Measurements from ENCODE around the gene CSF3. TPM values are rescaled to one million over a fixed set of nuclear protein-coding genes. Genes with fewer than 3 reads are reported as not detected.

The CSF3 gene, protein sequence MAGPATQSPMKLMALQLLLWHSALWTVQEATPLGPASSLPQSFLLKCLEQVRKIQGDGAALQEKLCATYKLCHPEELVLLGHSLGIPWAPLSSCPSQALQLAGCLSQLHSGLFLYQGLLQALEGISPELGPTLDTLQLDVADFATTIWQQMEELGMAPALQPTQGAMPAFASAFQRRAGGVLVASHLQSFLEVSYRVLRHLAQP
- 6.8 and 29.1 TPM in 2 replicates for total RNA-seq

DNA sequence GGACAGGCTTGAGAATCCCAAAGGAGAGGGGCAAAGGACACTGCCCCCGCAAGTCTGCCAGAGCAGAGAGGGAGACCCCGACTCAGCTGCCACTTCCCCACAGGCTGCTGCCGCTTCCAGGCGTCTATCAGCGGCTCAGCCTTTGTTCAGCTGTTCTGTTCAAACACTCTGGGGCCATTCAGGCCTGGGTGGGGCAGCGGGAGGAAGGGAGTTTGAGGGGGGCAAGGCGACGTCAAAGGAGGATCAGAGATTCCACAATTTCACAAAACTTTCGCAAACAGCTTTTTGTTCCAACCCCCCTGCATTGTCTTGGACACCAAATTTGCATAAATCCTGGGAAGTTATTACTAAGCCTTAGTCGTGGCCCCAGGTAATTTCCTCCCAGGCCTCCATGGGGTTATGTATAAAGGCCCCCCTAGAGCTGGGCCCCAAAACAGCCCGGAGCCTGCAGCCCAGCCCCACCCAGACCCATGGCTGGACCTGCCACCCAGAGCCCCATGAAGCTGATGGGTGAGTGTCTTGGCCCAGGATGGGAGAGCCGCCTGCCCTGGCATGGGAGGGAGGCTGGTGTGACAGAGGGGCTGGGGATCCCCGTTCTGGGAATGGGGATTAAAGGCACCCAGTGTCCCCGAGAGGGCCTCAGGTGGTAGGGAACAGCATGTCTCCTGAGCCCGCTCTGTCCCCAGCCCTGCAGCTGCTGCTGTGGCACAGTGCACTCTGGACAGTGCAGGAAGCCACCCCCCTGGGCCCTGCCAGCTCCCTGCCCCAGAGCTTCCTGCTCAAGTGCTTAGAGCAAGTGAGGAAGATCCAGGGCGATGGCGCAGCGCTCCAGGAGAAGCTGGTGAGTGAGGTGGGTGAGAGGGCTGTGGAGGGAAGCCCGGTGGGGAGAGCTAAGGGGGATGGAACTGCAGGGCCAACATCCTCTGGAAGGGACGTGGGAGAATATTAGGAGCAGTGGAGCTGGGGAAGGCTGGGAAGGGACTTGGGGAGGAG, at the start of gene CSF3:
Gene CSF3, plus strand, starts transcription at position 436 of the 993 bp plus-strand sequence. Its CDS starts 35 bp downstream, at position 471.

DNA sequence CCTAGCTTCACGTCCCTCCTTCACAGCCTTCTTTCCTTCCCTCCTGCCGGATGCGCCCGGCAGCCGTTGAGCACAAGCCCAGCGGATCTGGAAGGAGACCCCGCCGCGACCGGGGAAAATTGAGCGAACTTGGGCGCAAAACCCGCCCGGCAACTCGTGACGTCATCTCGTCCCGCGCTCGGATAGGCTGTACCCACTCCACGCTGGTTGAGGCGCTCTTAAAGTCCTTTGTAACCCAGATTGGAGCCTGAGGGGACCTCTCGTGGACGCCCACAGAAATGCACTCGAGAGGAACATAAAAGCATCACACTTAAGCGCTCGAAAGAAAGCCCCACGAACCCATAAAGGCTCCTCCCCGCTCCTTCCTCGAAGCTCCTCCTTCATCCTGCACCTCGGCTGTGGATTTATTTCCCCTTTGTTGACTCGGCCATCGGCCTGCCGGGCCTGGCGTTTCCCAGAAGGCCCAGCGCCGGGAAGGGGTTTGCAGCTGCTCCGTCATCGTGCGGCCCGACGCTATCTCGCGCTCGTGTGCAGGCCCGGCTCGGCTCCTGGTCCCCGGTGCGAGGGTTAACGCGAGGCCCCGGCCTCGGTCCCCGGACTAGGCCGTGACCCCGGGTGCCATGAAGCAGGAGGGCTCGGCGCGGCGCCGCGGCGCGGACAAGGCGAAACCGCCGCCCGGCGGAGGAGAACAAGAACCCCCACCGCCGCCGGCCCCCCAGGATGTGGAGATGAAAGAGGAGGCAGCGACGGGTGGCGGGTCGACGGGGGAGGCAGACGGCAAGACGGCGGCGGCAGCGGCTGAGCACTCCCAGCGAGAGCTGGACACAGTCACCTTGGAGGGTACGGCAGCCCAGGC, 34.7 kb upstream of the CSF3 start, which contains the start of gene PSMD3:
Gene PSMD3, plus strand, starts transcription at position 457 of the 856 bp plus-strand sequence. Its CDS starts 164 bp downstream, at position 621.

DNA sequence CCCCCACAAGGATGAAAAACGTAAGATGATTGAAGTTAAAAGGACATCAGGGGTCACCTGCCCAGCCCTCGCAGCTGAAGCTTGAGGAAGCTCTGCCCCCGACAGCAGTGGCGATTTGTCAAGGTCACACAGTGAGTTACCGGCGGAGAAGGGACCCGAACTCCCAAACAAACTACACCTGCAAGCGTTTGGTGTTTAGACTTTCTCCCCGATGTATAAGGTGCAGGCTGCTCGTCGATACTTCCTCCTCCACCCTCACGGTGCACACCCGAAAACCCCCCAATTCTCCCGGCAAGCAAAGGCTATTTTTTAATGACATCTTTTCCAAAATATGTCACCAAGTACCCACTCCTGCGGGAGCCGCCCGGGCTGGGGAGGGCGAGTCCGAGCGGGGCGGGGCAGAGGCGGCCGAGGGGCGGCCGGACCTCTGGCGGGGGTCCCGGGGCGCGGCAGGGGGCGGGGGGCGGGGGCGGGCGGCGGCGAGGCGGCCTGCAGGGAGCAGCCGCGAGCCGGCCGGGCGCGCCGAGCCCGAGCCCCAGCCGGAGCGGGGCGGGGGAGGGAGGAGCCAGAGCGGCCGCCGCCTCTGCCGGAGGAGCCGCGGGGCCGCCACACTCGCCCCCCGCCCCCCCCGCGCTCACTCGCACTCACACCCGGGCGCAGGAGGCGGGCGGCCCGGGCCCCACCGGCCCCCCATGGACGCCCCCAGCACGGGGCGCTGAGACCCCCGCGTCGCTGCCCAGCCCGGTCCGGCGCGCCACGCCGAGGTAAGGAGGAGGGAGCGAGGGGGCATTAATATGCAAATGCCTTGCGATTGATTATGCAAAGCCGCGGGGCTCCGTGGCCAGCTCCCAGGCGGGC, 47.3 kb downstream of the CSF3 start, which contains the start of gene THRA:
Gene THRA, plus strand, starts transcription at position 637 of the 858 bp plus-strand sequence. CDS start 11,524 bp downstream, outside the sequence.

Small RNAs within 50 kb of the gene (small RNA-seq; reads per million reads assigned to genes)
- 514 reads per million, percentile 99 among the genes with 10 or more reads in this experiment for gene SNORD124 (ENCODE audit: low replicate concordance)

Other genes with a start within 250 kb of the CSF3 start
- gene IKZF3, start 151.1 kb upstream of the CSF3 start, total RNA-seq, result not detected in 2 replicates
- gene ZPBP2, start 147.2 kb upstream of the CSF3 start, total RNA-seq, result not detected in 2 replicates
- gene GSDMB, start 96.8 kb upstream of the CSF3 start, total RNA-seq, result 3.0 and 4.2 TPM in 2 replicates
- 38.5 and 47.5 TPM in 2 replicates for gene ORMDL3, start 87.8 kb upstream of the CSF3 start, total RNA-seq
- gene LRRC3C, start 87.7 kb upstream of the CSF3 start, total RNA-seq, result not detected in 2 replicates
- not detected in 2 replicates for gene GSDMA, start 52.4 kb upstream of the CSF3 start, total RNA-seq
- gene PSMD3, start 34.6 kb upstream of the CSF3 start, total RNA-seq, result 112 and 229 TPM in 2 replicates
- gene MED24, start 39.0 kb downstream of the CSF3 start, total RNA-seq, result 50.6 and 85.5 TPM in 2 replicates
- gene THRA, start 47.5 kb downstream of the CSF3 start, total RNA-seq, result 20.8 and 31.7 TPM in 2 replicates
- gene NR1D1, start 85.1 kb downstream of the CSF3 start, total RNA-seq, result 2.8 and 3.7 TPM in 2 replicates
- gene MSL1, start 106.5 kb downstream of the CSF3 start, total RNA-seq, result 56.3 and 64.6 TPM in 2 replicates
- gene CASC3, start 125.1 kb downstream of the CSF3 start, total RNA-seq, result 30.0 and 47.8 TPM in 2 replicates
- gene RAPGEFL1, start 162.0 kb downstream of the CSF3 start, total RNA-seq, result 2.0 and 2.2 TPM in 2 replicates
- 6.3 and 9.2 TPM in 2 replicates for gene WIPF2, start 203.9 kb downstream of the CSF3 start, total RNA-seq

All from placental pericyte (primary cell).